DOHH2 (cell line): Measurements from ENCODE around the gene TMEM164.

ENCODE experiments used
- CTCF ChIP-seq: fragments of 200-600 bp; sonication (generic); IDR thresholded peaks from one replicate; pipeline ENCODE4 v1.5.1; 2014; ENCODE audit warnings: antibody characterized with exemption, mild to moderate bottlenecking, low read depth, low read length; ENCODE audit not compliant: poor library complexity, severe bottlenecking
- EZH2phosphoT487 ChIP-seq: fragments of 200-600 bp; sonication (generic); IDR thresholded peaks from 2 replicates; pipeline ENCODE4 v1.6.1; 2017; ENCODE audit warnings: borderline replicate concordance, mild to moderate bottlenecking, antibody characterized with exemption, low read length, moderate library complexity, mixed read lengths

GRCh38 chrX:110146521-110146920 lies 143.6 kb downstream of the TMEM164 start:
- TF ChIP-seq CTCF (peak; percentile 48), EZH2phosphoT487 (no peak)
